DMS53 (cell line): ENCODE measurements around the gene ZBTB42.

ENCODE experiments used
- DNase-seq: peaks from one replicate; lab custom pipeline; 2025; lab: John Stamatoyannopoulos, UW

Gene ZBTB42

GRCh38 chr14:104782808-104783139, 18.1 kb upstream of the ZBTB42 start:
- DNase-seq = no peak

DNA sequence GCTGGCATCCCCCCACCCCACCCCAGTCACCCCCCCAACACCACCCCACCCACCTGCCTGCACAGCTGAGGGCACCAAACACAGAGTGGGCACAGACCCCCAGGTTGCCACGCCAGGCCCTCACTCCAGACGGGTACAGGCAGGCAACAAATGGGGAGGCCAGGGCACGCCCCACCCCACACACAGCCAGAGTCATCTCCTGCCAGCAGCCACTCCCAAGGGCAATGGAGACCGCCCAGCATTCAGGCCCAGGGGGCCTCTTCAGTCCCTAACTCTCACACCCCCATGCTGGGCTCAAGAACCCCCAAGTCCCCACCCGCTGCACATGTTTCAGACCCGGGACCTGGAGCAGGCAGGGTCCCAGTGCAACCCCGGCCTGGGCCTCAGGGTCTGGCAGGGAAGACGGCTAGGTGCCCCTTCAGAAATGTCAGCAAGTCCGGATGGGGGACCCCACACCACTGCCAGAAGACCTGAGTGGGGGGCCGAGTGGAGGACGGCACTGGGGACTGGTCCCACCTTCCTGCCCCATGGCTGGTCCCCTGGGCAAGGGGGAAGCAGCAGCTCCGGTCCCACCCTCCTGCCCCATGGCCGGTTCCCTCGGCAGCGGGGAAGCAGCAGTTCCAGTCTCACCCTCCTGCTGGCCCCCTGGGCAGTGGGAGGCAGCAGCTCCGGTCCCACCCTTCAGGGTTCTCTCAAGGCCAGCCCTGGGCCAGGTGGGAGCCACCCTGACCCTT, 17.2 kb upstream of the ZBTB42 start:
- DNase-seq = no peak

- no peak for DNase-seq
Measured at GRCh38 chr14:104784218-104784568, 16.7 kb upstream of the ZBTB42 start.

- DNase-seq = no peak
Measured at GRCh38 chr14:104784846-104785707, 15.8 kb upstream of the ZBTB42 start.

DNA sequence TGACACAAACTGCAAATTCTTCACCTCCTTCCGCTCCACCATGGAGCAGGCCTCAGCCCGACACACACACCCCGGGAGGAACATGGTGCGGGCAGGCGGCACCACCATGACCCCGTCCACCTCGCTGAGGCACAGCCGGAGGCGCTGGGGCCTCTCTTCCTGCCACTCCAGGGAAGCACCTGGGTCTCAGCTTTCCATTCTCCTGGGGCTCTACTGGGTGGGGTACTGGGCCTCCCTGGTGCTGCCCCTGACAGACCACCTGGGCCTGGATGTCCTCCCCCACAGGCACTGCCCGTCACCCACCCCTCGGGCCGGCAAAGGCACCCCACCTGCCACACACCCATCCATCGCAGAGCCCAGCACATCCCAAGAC, 15.2 kb upstream of the ZBTB42 start:
- no peak for DNase-seq

GRCh38 chr14:104786091-104786586, 14.8 kb upstream of the ZBTB42 start:
- no peak for DNase-seq

DNA sequence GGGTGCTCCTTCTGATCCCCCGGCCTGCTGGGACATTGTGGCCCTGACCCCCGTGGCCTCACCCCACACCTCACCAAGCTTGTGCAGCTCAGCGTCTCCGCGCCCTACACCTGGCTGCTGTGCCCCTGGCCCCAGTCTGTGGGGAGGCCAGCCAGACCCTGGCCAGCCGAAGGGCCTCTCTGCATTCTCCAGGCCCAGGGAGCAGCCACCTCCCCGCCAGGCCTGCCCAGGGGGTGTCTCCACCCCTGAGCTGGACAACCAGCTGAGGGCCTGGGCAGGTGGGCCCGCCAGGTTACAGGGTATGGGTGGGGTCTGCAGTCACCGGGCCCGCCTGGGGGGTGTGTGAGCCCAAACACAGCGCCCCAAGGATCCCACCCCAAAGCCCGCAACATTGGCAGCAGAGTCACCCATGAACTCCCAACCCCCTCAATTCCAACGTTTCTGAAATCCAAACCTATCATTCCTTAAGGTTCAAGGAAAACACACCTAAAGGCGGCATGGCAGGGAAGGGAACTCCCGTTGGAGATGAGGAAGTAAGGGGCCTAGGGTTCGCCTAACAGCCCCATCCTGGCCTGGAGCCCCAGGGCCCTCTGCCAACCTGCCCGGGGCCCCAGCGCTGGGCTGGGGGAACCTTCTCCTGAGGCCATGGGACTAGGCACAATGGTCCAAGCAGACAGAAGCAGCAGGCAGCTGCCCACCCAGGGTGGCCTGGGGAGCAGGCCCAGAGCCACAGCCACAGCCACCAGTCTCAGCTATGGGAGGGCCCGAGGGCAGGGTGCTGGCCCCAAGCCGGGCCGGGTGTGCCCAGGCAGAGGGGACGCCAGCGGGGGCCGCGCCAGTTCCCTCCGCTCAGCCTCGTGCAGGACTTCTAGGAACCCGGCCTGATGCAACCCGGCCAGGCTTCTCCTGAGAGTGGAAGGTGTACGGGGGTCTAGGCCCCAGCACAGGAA, 13.9 kb upstream of the ZBTB42 start:
- no peak for DNase-seq

GRCh38 chr14:104787736-104788135, 13.2 kb upstream of the ZBTB42 start:
- DNase-seq = no peak

GRCh38 chr14:104788161-104788818, 12.6 kb upstream of the ZBTB42 start:
- no peak for DNase-seq

DNA sequence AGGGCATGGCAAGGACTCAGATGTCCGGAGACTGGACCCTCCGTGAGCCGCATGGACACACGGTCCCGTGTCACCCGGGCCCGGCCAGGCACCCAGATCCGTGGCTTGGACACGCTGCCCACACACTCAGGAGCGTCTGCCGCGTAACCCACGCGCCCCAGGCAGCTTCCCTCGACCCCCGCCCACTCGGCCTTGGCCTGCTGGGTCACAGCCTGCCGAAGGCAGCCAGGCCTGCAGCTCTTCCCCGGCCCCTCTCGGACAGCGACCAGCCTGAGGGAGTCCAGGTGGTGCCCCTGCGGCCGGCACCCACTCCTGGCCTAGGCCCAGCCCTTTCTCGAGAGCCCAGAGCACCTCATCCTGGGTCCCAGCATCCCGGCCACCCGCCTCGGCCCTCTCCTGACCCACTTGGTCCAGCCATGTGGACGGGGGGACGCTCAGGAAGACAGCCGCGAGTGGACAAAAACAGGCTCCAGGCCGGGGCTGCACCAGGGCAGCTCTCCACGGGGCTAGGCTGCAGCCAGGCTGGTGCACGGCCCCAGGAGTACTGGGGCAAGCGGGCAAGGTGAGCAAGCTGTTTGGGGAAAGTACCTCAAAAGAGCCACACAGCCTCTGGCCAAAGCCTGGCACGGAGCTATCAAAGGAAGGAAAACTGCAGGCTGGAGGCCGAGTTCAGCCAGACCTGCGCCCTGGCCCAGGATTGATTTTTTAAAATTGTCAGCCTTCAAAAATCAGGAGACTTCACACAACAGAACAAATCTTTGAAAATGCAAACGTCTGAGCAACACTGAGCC, 11.8 kb upstream of the ZBTB42 start:
- no peak for DNase-seq

- DNase-seq = no peak
Measured at GRCh38 chr14:104789752-104790743, 10.9 kb upstream of the ZBTB42 start.

DNA sequence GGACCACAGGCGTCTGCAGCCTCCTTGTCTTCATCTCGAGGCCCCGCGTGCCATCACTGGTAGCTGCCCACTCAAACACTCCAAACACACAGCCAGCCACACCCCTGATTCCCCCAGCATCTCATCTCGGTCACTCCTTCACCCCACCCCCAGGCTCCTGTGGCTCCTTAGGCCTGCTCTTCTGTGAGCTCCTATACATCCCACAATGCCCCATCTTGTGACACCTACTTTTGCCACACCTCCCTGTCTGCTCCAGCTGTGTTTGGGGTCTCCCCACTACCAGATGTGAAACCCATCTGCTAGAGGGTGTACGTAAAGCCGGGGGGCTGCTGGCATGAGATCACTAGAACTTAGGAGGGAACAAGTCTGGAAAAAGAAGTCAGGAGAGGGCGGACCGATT, 9.5 kb upstream of the ZBTB42 start:
- no peak for DNase-seq

DNA sequence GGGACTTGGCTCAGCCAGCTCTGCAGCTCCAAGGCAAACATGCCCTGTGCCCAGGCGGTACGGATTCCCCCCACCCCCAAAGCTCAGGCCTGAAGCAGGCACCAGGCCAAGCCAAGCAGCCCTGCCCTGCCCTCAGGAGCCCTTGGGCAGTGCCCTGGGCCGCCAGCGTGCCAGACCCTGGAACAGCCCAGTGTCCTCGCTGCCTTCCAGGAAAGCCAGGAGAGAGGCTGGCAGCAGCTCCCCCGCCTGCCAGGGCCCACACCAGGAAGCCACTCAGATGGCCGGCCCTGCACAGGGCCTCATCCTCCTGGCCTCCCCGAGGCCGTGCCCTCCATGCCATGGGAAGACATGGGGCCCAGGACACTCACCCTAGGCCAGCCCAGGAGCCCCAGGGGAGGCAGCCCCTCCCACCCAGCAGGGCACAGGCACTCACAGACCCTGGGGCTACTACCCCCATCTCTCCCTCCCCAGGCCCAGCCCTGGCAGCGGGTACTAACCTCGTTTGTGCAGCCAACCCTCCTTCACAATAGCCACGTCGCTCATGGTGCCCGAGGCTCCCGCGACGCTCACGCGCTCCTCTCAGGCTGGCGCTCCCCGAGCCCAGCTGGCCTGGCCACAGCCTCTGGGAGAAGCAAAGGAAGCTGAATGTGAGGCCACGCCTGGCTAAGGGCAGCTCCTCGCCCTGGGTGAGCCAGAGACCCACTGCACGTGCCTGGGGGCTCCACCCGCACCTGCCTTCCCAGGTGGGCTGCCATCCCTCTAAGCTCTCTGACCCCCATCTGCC, 8.6 kb upstream of the ZBTB42 start:
- no peak for DNase-seq

DNA sequence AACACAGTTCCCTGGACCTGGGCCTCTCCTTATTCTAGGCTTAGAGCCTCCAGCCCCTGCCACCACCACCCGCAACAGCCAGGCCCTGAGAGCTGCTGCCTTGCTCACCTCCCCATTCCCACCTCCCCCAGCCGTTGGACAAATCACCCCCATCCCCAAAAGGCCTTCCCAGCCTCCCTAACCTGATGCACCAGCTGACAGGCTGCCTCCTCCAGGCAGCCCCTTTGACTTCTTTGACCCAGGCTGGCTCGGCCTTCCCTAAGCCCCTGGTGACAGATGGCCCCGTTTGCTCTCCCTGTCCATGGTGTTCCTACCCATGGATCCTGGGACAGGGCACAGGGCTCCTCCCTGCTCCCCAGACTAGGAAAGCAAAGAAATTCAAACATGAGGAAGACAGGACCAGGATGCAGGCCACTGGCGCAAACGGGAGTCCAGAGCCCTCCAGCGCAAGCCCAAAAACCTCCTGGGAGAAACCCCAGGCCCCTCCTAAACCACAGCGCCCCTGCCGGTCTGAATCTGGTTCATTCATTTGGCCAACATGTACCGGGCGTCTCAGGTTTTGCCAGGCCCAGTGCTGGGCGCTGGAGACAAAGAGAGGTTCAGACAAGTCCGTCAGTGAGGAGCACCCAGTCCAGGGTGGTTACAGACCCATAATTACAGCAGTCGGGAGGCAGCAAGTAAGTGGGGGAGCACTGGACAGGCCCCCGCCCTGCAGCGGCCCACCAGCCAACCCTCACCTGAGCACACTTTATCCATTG, 7.8 kb upstream of the ZBTB42 start:
- no peak for DNase-seq

DNA sequence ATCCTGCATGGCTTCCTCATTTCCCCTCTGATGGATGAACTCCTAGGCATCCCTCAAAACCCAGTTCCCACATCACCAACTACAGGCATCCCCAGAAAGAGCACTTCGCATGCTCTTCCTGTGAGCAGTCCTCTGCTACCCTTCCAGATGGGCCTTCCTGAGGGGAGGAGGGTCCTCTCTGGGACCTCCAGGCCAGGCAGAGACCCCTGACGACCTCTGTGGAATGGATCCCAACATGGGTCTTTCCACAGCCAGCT, 7.3 kb upstream of the ZBTB42 start:
- no peak for DNase-seq

GRCh38 chr14:104794099-104794498, 6.8 kb upstream of the ZBTB42 start:
- no peak for DNase-seq

GRCh38 chr14:104794631-104794992, 6.3 kb upstream of the ZBTB42 start:
- peak; percentile 34 for DNase-seq

- DNase-seq = peak; percentile 56
Measured at GRCh38 chr14:104794993-104795780, 5.7 kb upstream of the ZBTB42 start, which contains the start of gene AKT1. TSS of gene AKT1 (minus strand) at chr14:104795748. CDS start at chr14:104792643, 3,105 bp downstream.
